GM18519 (cell line): ENCODE data around the gene LAS1L.
"Not testable (repeated sequence)": the region's sequence is repeated elsewhere in the genome, so short reads cannot be mapped to it uniquely, and the experiment has no call there.

Experiments
- ATAC-seq: cut with Tn5 transposase; IDR thresholded peaks from one replicate; pipeline ENCODE4 v1.9.1; 2021; ENCODE audit warnings: mild to moderate bottlenecking, moderate library complexity; ENCODE audit not compliant: unreplicated experiment, low FRiP score

The LAS1L gene

DNA sequence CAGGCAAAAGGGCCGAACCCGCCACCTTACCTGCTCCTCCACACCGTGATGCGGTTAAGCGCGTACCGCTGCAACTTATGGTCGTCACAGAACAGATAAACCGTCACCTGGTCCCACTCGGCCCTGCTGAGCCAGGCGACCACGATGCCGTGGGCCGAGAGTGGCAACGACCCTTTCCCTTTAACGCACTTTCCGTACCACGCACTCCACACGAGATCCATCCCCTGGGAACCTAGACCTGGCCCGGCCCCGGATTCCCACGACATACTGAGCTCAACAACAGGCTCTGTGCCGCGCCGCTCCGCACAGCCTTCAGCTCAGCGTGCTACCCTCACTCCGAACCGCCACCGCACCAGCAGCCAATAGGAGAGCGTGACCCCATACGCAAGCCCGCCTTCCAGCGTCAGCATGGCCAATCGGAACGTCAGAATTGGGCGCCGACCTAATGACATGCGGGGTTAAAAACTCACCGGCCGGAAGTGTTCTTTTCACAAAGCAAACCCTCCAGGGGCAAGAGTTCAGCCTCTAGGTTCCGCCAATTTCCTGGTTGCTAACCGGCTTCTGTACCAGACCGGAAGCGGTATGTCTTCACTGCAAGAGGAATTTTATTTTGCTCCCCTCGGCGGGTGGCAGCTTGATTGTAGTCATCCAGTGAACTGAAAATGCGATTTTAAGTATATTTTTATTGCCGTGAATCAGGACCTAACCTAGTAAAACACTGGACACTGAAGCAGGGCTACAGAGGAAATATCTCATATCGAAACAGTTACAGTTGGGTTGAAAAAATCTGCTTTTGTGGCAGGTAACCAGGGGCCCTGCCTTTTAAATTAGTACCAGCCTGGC, at the start of gene LAS1L:
Gene LAS1L, minus strand, starts transcription at position 338 of the 843 bp plus-strand sequence. Its CDS starts 72 bp downstream, at position 266.
- ATAC-seq = peak; percentile 99

- ATAC-seq = no peak
These were observed 48.0 kb upstream of the LAS1L start for GRCh38 chrX:65582450-65583082.

GRCh38 chrX:65581661-65582339, 47.2 kb upstream of the LAS1L start:
- ATAC-seq = peak; percentile 86

GRCh38 chrX:65578346-65578745, 43.8 kb upstream of the LAS1L start:
- ATAC-seq = no peak

GRCh38 chrX:65576160-65576559, 41.6 kb upstream of the LAS1L start:
- ATAC-seq = no peak

GRCh38 chrX:65575022-65575421, 40.4 kb upstream of the LAS1L start:
- ATAC-seq = no peak

DNA sequence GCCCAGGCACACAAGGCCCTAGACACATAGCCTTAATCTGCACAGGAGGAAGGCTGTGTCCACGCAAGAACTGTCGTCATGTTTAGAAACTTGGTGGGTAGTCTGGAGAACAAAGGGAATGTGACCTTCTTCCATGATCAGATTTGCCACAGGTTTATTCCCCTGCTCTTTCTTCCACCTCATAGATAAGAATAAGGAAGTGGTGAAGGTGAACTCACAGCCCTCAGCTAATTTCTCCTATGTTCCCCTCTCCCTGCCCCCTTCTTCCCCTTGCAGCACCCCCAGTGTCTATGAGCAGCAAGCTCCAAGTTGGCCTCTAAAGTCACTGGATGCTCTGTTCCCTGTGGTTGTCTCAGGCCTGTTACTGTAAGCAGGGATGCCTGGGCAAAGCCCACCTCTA, 39.8 kb upstream of the LAS1L start:
- no peak for ATAC-seq

DNA sequence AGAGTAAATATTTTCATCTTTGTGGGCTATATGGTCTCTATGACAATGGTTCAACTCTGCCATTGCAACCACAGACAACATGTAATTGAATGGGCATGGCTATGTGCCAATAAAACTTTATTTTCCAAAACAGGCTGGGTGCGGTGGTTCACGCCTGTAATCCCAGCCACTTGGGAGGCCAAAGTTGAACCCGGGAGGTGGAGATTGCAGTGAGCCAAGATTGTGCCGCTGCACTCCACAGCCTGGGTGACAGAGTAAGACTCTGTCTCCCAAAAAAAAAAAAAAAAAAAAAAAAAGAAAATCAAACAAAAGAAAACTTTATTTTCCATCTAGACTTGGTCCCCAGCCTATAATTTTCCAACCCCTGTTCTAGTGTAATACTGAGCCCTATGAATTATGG, 38.4 kb upstream of the LAS1L start:
- ATAC-seq = no peak

GRCh38 chrX:65562850-65563249, 28.3 kb upstream of the LAS1L start:
- not testable (repeated sequence) for ATAC-seq

DNA sequence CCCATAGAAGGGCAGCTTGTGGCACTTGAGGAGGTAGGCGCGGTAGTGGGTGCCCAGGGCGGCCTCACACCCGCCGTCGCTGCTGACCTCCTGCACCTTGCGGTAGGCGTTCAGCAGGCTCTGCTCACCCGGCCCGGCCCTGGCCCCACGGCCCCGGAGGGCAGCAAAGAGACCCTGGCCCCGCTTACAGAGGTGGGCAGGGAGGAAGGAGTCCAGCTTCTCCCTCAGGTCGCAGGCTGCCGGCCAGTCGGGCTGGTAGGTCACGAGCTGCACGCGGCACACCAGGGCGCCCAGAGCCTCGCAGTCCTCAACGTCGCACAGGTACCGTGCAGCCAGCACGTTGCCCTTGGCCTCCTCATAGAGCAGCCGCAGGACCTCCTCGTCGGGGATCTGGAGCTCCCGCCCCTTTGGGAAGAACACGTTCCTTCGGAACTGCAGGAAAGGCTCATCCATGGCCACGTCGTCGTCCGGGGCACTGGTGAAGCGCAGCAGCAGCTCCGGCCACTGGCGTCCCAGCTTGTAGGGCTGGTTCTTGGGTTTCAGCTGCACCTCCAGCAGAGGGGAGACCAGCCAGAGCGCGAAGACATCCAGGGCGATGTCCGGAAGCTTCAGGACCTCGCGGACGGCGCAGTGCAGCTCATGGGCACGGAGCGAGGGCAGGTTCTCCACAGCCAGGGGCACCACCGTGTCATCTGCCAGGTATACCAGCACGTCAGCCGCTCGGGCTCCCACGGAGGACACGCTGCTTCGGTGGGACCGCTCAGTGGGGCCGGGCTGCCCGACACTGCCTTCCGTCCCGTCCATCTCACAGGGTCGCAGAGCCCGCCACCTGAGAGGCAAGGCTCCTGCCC, 17.1 kb upstream of the LAS1L start:
- no peak for ATAC-seq

DNA sequence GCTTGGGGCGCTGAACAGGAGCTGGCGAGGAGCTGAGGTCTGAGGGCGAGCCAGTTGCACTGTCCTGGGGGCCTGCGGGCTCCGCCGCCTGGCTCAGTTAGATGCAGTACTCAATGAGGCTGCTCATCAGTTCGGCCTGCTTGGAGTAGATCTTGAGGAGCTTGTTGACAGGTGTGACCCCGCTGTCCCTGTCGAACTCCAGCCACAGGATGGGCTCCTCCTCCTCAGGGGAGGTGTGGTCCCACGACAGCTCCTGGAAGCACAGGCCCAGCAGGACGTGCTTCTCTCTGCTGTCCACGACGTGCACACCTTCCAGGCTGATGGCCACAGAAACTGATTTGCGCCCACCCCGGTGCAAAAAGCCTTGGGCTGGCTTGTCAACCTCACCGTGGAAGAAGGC, 16.5 kb upstream of the LAS1L start:
- no peak for ATAC-seq

GRCh38 chrX:65545456-65545855, 10.9 kb upstream of the LAS1L start:
- no peak for ATAC-seq

- ATAC-seq = no peak
These were observed 2.6 kb upstream of the LAS1L start for GRCh38 chrX:65537229-65537628.

GRCh38 chrX:65536291-65536690, 1.7 kb upstream of the LAS1L start:
- ATAC-seq = no peak

DNA sequence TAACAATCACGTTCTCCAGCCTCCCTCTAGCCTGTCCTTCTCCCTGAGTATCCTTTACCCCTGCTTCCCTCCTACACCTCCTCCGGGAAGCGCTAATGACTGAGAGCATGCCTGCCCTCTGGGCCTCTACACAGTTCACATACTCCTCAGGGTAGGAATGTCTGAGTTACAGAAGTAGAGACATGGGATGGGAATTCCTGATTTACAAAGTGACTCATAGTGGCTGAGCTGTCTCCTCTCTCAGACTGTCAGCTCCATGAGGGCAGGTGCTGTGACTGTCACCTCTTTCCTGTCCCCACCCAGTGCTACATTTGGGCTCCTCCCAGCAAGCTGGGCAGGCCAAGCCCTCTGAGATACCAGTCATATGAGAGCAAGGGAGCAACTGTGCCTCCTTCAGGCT, 2.6 kb downstream of the LAS1L start:
- no peak for ATAC-seq

DNA sequence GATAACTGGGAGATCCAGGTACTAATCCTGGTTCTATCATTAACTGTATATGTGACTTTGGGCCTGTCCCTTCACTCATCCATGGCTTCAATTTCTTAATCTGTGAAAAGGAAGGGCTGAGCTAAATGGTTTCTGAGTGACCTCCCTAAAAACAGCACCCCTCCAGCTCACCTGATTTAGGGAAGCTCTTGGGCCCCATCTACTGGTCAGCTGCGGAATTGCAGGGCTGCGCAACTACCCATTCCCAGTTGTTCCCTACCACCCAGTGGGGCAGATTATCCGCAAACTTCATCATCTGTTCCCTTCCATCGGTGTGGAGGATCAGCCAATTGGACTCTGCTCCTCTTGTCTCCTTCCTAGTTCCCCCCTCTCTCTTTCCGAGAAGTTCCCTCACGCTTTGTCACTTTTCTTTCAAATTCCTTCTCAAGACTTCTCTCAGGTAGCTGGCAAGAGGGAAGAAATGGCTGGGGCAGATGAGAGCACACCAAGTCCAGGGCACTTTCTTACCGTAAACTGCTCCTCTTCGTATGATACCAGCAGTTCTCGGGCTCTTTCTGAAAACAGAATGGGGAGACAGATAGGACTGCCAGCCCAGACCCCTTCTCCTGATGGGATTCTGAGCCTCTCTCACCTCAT, 5.8 kb downstream of the LAS1L start:
- peak; percentile 56 for ATAC-seq

DNA sequence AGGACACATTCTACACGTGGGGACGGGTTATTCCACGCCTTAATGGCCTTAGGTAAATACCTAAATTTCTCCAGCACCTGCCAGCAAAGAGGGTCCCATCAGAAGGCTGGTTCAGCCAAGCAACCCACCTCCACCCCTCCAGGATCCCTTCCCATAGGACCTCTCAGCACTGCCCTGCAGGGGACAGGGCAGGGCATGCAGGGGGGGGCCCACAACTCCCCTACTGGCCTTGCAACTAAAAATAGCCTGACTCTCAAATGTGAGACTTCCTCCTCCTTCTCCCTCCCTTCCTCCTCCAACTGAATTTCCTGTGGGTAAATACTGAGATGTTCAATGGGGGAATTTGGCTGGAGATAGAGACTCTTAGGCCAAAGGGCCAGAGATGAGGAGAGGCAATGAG, 6.3 kb downstream of the LAS1L start:
- no peak for ATAC-seq

GRCh38 chrX:65524139-65524538, 10.4 kb downstream of the LAS1L start:
- no peak for ATAC-seq

DNA sequence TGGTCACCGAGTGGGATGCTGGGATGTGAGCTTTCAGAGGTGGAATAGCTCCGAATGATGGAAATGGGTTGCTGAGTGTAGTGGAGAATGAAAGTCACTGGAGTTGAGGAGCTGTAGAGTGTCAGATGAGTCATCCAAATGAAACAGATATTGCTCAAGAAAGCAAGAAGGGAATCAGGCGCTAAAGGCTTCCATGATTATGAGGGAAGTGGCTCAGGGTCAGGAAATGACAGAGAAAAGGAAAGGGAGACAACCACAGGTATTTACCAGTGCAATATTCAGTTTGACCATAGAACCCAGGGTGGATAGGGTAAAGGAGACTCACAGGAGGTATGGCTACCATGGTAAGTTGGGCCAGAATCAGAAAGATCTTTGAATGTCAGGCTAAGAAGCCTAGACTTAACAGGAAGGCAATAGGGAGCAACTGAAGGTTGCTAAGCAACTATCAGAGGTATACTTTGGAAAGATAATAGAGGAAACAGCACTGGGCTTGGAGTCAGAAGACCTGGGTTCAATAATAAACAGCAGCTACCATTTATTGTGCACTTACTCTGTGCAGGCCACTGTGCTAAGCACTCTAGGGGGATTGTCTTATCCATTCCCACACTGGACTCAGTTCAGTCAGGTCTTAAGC, 11.7 kb downstream of the LAS1L start:
- no peak for ATAC-seq

GRCh38 chrX:65519530-65519929, 15.1 kb downstream of the LAS1L start:
- ATAC-seq = not testable (repeated sequence)
